Left hindlimb (tissue), 1 donor: ENCODE results near the gene RAPGEF6.
"Not testable (repeated sequence)": the region's sequence is repeated elsewhere in the genome, so short reads cannot be mapped to it uniquely, and the experiment has no call there.

Source experiments
- DNase-seq: peaks from one replicate; pipeline ENCODE4 v3.0.0-alpha.2; 2018

RAPGEF6 gene

DNA sequence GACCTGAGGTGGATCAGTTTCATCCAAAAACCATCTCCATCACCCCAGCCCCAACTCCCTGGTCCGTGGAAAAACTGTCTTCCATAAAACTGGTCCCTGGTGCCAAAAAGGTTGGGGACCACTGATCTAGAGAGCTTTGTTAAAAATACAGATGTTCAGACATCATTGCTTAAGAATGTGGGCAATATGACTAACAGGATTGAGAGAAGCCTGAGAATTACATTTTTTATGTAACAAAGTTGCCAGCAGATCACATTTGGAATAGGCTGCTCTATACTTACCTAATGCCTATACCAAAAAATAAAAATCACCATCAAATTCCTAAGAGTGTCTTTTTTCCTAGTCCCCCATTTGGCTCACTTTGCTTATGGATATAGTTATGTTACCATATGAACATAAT lies 143.3 kb downstream of the RAPGEF6 start:
- no peak for DNase-seq

DNA sequence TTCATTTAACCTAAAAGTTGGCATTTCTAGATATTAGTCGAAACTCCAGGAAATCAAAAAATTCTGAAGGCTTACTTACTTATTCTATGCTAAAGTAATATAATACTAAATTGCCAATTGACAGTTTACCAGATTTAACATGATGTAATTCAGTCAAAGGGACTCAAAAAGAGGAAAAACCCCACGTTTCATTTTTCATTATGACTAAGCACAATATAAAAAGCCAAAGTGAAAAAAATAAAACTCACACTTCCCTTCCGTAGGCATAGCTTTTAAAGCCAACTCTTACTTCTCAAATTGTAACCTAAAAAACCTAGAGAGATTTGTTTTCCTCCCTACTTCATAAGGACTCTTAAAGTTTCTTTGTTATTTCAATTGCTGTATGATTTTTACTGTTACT lies 146.6 kb downstream of the RAPGEF6 start:
- DNase-seq: no peak

DNA sequence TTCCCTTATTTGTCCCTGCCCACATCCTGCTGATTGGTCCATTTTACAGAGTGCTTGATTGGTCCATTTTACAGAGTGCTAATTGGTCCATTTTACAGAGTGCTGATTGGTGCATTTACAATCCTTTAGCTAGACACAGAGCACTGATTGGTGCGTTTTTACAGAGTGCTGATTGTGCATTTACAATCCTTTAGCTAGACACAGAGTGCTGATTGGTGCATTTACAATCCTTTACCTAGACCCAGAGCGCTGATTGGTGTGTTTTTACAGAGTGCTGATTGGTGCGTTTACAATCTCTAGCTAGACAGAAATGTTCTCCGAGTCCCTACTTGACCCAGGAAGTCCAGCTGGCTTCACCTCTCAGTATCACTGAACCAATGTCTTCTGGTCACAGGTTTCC lies 147.7 kb downstream of the RAPGEF6 start:
- DNase-seq: not testable (repeated sequence)

DNA sequence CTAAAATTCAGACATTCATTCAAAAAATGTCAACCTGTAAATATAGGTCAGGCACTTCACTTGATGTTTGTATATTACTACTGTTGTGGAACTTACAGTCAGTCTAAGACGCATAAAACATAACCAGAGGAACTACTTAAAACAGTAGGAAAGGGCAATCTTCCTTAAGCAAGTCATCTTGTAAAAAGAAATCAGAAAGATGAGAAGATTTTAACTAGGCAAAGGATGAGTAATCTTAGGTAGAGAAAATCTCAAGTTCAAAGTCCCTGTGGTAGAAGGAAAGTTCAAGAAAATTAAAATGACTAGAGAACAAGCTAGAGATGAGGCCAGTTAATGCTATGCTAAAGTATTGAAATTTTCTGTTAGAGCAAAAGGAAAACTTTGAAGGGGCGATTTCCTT lies 152.4 kb downstream of the RAPGEF6 start:
- DNase-seq: no peak

DNA sequence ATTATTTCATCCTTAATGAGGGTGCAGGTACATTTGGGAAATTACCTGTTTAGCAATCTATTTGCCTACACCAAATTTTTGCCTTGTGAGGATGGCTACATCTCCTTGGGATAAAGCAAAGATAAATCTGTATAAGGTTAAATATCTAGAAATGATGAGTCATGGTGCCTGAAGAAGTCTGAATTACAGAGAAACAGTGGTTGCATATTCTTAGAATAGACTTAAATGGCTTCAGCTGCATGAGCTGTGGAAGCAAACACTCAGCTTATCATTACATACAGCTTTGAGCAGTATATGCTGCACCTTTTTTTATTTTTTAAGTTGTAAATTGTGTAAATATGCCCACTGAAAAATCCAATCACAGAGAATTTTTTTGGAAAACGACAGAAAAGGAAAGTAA lies 153.5 kb downstream of the RAPGEF6 start:
- DNase-seq: no peak

DNA sequence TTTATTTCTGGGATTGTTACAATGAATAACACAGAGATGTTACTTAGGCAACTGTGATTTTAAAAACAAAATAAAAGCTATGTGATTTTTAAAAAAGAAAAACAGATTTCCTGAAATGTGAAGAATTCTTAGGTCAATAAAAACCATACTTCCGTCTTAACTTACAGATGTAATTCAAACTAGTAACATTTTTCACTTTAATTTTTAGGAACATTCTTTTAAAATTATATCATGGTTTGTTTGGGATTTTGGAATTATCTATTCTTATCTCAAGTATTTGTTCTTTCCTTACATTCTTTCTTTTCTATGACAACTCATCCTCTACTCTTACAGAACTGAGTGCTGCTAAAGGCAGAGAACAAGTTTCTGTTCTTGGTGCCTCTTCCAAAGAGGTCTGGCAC lies 159.5 kb downstream of the RAPGEF6 start:
- no peak for DNase-seq

DNA sequence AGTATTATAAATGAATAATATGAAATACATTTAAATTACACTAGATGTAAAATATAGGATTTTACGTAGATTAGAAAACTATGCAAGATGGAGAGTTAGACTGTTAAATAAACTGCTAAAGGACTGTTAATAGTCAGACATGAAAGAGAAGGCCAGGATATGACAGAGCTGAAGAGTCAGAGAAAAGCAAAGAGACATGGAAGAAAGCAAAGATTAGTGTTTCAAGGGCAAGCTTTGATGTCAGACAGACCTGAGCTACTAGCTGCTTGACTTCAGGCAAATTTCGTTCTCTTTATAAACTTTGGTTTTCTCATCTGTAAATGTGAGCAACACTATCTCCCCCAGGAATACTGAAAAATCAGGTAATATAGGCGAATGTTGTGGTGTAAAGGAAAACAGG lies 161.3 kb downstream of the RAPGEF6 start:
- DNase-seq: no peak

DNA sequence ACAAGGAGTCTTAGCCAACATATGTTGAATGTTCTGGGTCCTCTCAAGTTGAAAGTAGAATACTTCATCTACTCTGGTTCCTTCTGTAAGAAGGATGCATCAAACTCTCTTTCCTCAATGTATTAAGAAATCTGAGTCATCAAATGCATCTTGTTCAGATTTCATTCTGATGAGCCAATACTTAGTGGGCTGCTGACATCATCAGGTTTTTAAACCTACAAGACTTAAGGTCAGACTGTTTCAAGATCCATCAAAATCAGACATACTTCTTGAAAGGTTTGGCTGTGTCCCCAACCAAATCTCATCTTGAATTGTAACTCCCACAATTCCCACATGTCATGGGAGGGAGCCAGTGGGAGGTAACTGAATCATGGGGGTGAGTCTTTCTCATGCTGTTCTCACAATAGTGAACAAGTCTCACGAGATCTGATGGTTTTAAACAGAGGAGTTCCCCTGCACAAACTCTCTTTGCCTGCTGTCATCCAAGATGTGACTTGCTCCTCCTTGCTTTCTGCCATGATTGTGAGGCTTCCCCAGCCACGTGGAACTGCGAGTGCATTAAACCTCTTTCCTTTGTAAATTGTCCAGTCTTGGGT lies 168.8 kb downstream of the RAPGEF6 start:
- no peak for DNase-seq

DNA sequence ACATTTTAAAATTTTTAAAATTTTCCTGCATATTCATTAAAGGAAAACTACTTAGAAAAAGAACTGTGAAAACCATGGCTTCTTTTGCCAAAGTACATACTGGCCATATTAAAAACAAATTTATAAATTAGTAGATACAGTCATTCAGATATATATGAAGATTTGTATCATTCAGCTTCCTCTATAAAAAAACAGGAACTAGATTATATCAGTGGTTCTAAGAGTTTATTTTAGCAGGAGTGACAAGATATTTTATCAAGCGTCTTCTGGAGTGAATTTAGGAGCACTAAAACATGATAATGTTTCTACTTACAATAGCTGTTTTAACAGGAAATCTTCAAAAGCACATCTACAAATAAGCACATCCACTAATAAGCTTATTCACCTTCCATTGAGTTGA lies 171.4 kb downstream of the RAPGEF6 start:
- no peak for DNase-seq

DNA sequence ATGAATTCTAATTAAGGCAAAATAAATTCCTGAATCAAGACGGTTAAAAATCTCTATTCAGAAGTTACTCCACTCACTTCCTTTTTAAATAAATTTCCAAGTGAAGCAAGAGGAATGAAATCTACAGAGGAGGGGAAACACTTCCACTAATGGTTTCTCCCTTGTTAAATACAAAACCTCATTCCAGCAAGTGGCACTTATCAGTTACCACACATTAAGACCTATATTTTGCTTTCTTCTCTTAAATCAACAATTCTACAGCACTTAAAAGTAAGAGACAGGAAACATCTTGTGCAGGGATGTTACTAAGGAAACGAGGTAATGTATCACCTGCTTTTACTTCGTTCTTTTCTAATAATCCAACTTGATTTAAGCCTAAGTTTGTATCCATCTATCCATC lies 172.6 kb downstream of the RAPGEF6 start:
- no peak for DNase-seq

DNA sequence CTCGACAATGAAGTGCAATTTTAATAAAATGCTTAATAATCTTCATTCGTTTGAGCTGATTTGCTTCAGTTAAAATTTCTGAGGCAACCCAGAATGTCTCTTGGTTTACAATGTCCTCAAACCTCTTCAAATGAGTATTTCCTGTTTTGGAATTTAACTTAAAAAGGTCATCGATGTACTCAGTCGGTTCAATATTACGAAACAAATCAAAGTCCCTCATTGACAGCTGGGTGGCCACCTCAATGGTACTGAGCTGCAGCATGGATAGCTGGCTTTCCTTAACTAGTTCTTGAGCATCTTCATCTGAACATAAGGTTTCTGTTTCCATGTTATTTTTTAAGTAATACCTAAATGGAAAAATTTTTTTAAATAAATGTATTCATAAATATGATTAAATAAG lies 173.3 kb downstream of the RAPGEF6 start:
- no peak for DNase-seq

DNA sequence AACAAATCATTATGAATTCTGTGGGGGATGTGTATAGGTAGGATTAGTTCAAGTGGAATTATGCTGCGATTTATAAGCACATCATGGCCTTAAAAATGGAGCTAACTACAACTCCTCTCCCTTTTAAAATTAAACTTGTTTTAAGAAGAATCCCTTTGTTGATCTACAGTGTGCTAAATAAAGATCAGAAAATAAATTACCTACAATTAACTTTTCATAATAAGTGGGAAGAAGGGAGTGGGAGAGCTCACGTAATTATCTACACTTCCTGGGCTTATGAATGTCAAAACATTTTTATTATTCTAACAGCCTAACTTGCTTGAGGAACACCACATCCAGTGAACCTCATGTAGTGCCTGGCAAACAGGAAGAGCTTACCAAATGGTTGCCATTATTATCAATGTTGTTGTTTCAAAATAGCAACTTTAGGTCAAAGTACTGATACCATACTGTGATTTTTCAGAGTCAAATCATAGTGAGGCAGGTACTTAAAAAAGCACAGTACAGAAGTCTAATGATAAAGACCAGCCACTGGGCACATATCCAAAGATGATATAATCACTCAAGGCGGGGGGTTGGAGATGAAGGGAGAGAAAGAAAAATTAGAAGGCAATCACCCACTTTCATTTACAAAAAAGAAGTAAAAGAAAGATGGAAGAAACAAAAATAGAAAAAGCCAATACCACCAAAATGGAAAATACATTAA lies 174.0 kb downstream of the RAPGEF6 start:
- no peak for DNase-seq

DNA sequence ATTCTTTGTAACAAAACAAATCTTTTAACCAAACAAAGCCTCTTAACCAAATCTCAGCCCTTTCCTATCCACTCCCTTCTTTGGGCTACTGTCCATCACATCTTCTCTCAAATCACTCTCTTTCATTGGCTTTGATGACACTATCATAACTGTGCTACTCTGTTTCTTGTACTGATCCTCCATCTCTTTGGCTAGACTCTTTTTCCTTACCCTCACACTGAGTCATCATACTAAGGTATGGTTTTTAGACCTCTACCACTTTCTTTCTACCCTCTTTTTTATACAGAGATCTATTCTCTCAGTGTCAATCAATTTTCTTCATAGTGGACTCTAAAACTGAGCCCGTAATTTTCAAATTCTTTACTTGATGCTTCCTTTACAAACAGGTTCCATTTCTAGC lies 174.9 kb downstream of the RAPGEF6 start:
- DNase-seq: no peak

DNA sequence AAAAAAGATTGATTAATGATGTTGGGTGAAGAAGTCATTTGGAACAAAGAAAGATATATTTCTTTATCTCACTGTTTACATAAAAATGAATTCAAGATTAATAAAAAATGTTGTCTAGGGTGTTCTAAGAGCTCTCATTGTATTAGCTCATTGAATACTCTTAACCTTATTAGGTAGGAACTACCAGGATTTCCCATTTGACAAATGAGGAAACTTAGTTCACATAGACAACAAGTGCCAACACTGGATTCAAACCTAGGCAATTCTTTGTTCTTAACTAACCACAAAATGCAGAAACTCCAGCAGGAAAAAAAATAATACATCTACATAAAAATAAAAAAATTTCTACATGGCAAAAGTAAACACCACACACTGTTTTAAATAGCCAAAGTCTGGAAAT lies 175.8 kb downstream of the RAPGEF6 start:
- no peak for DNase-seq

DNA sequence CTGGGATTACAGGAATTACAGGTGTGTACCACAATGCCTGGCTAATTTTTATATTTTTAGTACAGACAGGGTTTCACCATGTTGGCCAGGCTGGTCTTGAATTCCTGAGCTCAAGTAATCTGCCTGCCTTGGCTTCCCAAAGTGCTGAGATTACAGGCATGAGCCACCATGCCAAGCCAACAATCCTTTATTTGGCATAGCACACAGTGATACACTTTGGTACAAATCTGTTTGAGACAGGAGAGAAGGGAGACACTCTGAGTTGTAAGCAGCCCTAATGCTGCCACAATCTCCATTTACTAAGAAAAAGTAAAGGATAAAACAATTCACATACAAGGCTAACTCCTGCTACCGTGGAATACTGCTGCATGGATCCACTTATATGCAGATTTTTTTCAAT lies 177.8 kb downstream of the RAPGEF6 start:
- DNase-seq: no peak

DNA sequence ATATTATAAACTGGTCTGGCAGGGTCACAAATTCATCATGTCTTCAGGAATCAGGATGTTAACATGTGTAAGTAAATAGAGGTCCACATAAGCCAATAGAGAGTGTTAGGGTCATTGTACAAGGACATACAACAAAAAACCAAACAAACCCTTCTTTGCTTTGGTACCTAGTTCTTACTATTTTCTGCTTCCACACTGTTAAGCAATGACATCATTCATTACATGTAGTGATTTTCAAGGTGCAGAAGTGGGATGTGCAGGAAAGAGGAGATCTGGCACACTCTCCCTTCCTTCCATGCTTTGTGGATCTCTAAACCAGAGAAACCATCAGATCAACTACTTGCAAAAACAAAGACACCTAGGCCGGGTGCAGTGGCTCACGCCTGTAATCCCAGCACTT lies 184.1 kb downstream of the RAPGEF6 start:
- no peak for DNase-seq

DNA sequence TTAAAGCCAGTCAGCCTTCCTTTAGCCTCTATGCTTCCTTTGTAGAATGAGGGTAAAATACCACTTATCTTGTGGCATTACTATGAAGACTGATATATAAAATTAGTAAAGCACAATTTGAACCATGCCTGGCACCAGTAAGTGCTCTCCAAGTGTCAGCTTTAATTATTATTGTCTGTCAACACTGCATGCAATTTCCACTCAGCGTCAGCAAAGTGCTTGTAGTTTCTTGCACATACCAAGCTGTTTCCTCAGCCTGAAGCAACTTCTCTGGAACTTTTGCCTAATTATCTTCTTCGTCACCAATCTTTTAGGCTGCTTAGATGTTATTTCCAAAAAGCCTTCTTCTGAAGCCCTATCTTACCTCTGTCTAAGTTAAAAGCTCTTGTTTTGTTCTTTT lies 193.8 kb downstream of the RAPGEF6 start:
- DNase-seq: no peak

DNA sequence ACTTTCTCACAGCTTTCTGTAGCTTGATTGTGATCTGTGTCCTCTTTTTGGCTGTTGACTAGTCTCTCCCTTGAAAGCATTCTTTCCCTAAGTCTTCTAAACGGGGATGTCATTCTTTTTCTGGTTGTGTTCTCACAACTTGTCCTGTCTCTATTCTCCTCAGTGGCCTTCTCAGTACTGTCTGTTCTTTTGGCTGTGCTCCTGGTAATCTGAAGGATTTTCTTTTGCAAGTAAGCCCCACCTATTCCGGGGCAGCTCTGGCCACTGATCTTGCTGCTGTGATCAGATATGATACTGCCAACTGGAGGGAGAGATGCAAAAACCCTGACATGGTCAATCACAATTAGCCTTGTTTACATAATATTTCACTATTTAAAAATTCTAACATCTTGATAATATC lies 198.9 kb downstream of the RAPGEF6 start:
- no peak for DNase-seq

DNA sequence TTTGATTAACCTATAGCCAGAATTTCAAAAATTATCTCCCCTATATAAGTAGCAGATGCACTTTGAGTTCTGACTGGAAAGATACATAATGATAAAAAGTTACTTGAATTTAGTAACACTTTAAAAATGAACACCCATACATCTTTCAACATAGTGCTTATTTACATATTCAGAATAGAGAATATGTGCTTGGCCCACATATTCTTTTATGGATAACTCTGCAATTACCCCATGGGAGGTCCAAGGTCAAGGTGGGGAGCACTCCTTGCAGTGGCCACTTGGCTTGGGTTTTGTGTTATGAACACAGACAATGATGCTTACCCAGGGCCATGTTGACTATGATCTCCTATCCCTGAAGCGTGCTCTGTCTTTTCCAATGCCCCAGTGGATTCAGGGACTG lies 201.9 kb downstream of the RAPGEF6 start:
- DNase-seq: no peak

DNA sequence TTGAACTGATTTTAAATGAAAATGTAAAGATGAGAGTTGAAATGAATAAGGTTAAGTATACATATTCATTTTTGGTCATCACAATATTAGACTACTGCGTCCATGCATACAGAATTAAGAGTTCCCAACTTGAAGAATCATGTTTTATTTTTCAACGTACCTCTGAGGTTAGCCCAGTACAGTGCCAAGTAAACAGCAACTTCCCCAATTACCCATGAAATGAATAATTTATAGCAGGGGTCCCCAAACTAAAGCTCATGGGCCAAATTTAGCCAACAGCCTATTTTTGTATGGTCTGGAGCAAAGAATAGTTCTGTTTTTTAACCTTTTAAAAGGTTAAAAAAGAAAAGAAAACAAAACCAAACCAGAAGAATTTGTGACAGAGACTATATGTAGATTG lies 203.2 kb downstream of the RAPGEF6 start:
- no peak for DNase-seq

DNA sequence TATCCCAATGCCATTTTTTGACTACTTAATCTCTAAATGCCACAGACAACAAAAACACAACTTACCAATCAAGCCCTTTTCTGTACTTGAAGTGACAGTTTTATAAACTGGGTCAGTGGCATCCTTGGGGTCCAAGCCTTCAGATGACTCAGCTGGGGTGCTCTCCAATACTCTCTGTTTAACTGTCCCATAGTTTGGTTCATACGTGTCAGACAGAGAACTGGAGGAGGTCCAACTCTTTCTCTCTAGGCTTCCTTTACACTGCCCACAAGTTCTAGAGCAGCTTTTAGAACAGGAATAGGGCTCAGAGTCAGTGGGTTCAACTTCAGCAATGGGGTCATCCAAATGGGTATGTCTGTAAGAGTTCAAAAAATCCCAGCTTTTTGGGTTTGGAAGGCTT lies 204.2 kb downstream of the RAPGEF6 start:
- no peak for DNase-seq

DNA sequence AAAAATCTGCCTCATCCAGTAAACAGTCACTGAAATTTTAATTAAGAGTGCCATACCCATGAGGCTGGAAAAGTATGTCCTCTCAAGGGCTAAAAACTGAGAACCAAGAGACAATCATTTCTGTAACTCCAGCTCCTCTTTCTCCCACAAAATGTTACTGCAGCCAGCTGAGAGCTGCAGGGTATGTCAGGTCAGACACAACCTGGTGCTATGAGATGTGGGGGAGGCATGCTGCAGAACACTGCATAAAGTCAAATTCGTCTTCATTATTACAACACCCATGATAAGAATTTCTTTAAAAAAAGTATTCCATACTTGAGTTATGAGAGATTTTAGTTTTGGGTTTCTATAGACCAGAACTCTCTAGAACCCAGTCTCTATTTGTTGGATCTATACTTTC lies 209.0 kb downstream of the RAPGEF6 start:
- DNase-seq: no peak

DNA sequence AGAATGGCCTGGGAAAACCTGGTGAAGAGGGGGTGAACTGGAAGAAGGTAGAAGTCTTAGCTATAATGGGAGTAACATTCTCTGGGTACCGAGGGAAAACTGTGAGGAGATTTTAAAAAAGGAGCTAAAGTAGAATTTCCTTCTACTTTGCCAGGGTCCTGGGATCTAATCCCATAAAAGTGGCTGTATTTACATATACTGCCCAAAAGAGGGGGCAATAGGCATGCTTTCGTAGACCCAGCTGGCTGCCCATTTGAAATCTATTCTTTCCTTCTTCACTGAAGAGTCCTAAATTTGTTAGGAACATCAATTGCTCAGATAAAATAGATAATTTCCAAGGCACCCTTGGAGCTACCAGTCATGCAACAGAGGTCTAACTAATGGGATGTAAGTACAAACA lies 212.0 kb downstream of the RAPGEF6 start:
- no peak for DNase-seq

DNA sequence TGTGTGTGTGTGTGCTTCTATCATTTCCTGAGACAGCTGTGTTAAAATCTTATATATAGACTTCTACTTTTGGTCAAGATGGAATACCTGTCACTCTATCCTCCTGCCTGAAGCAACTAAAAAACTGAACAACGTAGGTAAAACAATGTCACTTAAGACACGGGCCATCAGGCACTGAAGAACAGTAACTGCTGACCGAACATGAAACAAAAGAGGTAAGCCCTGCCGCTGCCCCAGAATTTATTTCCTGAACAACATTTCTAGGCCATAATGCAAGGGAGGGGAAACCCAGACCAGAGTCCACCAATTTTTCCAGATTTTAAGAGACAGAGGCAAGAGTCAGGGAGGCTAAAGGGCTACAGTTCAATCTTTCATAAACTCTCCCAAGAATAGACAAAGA lies 215.2 kb downstream of the RAPGEF6 start:
- no peak for DNase-seq

DNA sequence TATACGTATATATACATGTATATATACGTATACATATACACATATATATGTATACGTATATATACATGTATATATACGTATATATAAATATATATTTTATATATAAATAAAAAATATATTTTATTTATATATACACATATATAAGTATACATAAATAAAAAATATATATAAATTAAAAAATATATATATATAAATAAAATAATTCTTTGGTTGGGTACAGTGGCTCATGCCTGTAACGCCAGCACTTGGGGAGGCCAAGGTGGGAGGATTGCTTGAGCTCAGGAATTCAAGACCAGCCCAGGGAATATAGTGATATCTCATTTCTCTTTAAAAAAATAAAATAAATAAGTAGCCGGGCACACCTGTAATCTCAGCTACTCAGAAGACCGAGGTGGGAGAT lies 216.2 kb downstream of the RAPGEF6 start:
- DNase-seq: no peak
